Kidney capillary endothelial cell (primary cell): ENCODE measurements around the gene CD7.

ENCODE experiments used
- DNase-seq: peaks from one replicate; pipeline ENCODE4 v3.0.0-alpha.2; 2018; ENCODE audit warnings: low spot score

The CD7 gene

DNA sequence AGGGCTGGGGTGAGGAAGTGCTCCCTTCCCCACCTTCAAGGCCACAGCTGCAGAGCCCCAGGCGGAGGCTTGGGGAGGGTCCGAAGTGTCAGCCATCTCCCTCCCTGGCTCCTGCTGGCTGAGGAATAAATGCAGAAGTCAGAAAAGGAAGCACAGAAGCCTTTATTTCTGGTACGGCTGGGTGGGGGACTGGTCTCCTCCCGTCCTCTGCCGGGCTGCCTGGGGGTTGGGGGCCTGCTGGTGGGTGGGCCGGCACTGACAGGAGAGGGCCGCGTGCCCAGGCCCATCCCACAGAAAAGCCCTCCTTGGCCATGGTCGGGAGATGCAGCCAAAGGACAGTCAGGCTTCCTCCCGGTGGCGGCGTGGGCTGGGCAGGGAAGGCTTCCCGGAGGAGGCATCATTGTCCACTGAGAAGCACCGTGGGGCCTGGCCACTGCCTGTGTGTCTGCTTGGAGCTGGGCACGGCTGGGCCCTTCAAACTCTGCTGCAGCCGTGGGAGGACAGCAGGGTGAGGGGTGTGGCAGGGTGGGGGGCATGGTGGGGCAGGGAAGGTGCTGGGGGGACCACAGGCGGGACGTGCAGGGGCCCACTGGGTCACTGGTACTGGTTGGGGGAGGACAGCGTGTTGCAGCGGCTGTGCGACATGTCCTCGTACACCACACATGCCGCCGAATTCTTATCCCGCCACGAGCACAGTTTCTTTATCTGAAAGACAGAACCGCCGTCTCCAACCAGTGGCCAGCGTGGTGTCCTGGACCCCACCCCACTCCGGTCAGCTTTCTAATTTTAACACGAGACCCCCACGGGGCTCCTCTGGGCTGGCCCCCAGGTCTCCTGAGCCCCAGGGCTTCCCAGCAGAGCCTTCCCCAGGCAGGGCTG is 2.4 kb downstream of the CD7 start:
- DNase-seq: no peak

DNA sequence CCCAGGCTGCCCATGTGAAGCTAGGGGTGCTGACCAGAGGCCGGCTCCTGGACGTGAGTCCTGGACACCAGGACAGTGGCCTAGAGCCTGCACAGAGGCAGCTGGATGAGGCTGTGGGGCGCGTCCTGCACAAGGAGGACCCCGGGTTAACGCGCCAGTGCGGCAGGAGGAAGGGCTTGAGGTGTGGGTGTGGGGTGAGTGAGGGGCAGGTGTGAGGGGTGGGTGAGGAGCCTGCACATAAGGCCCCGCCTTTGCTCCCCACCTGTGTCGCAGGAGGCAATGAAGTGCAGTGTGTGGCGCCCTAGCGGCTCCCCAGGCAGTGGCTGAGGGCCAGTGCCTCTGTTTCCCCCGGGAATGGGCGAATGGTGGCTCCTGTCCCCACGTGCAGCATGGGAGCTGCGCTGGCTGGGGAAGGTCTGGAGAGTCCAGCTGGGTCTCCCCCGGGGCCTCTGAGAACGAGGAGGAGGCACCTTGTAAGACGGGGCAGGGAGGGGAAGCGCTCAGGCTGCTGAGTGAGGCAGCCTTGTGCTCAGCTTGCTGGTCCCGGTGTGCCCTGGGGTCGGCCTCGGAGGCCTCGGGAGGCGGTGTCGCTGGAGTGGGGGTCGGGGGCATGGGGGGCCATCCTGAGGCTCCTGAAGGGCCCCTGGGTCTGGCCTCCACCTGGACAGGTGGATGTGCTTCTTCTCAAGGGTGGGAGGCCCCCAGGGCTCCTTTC is 3.2 kb downstream of the CD7 start:
- no peak for DNase-seq

DNA sequence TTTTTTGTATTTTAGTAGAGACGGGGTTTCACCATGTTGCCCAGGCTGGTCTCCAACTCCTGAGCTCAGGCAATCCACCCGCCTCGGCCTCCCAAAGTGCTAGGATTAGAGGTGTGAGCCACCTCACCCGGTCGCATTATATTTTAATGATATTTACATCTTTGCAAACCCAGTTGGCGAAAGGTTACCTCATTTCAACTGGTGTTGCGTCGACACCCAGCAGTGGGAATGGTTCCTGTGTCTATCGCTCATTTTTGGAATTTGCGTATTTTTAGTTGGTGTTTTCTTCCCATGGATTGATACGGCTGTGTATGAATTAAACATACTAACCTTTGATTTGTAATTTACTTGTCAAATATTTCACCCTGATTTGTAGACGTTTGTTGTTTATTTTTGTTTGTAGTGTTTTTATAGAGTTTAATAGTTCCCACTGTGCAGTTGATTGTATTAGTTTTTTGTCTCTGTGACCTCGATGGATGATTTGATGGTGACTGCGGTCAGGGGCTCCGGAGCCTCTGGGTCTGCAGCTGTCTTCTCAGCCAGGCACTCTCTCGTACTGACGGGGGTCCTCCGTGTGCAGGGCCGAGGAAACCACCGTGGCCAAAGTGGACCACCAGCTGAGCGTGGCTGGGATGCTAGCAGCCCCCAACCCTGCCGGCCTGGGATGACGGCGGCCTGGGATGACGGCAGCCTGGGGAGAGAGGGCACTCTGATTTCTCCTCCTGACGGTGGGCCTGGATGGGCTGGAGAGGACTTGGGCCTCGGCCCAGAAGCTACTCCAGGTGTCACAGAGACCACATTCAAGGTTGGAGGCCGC is 4.0 kb downstream of the CD7 start:
- DNase-seq: no peak

DNA sequence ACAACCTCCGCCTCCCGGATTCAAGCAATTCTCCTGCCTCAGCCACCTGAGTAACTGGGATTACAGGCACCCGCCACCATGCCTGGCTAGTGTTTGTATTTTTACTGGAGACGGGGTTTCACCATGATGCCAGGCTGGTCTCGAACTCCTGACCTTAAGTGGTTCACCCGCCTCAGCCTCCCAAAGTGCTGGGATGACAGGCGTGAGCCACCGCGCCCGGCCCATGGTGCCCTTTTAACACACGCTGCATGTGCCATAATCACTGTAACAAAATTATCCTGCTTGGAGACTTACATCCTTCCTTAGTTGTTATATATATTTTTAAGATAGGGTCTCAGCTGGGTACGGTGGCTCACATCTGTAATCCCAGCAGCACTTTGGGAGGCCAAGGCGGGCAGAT is 5.4 kb downstream of the CD7 start:
- DNase-seq: no peak

DNA sequence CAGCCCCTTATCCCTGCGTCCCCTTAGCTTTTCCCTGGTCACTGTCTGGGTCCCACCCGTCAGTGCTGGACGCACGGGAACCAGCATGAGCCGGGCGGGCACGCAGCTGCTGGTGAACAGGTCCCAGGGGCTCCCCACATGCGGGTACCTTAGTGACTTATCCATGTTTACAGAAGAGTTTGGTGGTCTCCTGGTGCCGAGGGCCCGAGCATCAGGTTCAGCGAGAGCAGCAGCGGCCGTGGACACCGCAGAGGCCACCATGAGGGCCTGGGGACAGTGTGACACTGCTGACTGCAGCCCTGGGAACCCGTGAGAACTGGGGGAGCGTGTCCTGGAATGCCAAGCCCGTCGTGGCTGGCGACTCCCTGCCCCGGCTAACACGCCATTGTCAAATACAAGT is 6.5 kb downstream of the CD7 start:
- DNase-seq: no peak

DNA sequence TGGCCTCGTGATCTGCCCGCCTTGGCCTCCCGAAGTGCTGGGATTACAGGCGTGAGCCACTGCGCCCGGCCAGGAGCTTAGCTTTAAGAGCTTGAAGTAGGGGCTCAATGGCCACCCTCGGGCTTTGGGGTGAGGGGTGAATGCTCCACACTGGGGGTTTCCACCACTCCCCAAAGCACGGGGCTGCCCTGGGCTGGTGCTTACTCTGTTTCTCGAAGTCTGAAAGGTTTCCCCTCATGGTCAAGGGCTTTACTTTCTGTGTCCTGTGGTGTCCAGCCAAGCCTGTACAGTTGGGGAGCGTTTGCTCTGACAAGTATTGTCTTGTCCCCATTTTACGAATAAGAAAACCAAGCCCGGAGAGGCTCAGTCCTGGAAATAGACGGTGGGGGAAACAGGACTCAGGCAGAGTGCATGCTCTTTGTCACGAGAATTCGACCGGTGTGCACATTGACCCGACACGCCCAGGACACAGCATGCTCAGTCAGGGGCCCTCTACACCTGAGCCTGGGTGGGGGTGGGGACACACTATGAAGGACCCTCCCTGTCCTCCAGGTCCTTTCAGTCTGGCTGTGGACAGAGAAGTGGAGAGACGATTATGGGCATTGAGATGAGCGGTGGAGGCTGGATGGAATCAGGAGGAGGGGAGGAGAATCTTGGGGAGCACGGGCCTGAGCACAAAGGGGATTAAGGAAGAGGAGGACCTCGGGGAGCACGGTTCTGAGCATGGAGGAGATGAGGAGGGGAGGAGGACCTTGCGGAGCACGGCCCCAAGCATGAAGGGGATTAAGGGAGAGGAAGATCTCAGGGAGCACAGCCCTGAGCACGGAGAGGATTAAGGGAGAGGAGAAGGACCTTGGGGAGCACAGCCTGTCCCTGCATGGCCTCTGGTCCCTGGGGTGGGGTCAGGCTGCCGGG is 7.5 kb downstream of the CD7 start:
- no peak for DNase-seq

DNA sequence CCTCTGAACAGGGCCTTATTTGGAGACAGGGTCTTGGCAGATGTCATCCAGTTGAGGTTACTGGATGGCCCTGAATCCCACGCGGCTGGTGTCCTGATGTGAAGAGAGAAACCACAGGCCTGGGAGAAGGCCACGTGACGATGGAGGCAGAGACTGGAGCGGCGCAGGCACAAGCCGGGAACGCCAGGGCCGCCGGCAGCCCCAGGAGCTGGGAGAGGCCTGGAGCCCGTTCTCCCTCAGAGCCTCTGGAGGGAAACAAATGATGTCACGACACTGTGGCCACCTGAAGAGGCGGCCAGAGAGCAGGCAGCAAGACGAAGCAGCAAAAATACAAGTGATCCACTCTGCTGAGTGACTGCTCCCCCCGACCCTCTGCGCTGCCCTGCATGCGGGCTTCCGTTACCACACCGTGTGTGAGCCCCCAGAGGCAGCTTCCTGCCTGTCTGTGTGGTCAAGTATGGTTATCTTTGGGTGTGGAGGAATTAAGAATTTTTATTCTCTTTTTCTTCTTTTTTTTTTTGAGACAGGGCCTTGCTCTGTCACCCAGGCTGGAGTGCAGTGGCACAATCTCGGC is 11.6 kb downstream of the CD7 start:
- no peak for DNase-seq

DNA sequence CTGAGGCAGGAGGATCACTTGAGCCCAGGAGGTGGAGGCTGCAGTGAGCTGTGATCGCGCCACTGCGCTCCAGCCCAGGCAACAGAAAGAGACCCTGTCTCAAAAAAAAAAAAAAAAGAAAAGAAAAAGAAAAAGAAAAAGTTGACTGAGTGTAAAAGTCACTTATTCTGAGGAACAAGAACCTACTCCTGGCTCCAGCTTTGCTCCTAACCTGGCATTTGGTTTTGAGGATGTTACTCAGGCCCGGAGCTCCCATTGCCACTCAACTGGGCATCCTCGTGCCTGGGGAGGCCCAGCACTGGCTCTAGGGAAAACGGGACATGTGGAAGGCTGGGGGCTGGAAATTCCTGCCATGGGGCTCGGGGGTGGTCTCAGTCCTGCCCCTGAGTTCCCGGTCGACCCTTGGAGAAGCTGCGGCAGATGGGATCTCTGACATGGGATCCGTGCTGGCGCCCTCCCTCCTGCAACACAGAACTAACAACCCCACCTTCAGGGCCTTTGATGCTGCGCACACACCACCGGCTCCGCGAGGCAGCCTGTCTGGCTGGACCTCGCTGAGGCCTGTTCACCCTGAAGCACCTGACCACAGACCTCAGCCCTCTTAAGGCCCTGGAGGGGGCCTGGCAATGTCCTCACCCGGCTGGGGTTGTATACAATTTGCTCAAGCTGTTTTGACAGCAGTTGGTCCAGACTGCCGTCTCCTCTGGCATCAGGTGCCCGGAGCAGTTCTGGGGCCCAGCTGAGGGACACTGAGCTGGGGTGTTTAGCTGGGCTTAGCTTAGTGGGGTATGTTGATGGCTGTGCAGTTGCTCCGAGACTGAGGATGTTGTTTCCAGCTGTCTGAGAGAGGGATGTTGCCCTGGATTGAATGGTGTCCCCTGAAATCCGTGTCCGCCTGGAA is 12.3 kb downstream of the CD7 start:
- DNase-seq: no peak

DNA sequence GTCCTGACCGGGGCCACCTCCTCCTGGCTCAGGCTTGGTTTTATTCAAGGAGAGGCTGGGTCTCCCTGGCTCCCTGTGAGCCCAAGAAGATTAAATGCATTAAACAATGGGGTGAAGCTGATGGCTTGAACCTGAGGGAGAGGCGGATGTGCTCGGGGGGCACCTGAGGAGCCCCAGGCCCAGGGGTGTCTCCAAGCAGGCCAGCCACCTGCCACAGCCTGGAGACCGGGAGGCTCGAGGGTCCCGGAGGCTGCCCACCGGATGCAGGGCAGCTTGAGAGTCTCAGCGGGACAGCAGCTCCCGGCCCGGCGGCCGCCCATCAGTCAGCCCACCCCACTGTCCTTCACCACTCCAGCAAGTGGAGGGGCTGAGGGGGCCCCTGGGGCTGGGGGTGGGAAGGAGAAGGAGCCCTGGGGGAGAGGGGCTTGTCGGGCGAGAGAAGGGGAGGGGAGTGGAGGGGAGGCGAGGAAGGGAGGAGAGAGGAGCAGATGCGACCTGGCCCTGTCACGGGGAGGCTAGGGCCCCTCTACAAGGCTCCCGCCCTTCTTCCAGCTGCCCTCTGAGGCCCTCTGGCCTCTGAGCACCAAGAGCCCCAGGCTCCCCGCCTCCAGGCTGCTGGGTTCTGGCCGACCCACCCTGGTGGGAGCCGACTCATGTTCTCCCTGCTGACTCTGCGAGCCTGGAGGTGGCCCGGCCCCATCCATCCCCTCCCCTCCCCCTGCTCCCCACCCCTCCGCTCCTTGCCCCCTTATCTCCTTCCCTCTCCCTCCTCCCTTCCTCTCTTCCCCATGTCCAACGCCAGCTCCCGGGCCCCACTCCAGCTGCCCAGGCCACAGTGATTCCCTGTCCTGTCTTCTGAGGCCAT is 13.2 kb downstream of the CD7 start:
- no peak for DNase-seq

DNA sequence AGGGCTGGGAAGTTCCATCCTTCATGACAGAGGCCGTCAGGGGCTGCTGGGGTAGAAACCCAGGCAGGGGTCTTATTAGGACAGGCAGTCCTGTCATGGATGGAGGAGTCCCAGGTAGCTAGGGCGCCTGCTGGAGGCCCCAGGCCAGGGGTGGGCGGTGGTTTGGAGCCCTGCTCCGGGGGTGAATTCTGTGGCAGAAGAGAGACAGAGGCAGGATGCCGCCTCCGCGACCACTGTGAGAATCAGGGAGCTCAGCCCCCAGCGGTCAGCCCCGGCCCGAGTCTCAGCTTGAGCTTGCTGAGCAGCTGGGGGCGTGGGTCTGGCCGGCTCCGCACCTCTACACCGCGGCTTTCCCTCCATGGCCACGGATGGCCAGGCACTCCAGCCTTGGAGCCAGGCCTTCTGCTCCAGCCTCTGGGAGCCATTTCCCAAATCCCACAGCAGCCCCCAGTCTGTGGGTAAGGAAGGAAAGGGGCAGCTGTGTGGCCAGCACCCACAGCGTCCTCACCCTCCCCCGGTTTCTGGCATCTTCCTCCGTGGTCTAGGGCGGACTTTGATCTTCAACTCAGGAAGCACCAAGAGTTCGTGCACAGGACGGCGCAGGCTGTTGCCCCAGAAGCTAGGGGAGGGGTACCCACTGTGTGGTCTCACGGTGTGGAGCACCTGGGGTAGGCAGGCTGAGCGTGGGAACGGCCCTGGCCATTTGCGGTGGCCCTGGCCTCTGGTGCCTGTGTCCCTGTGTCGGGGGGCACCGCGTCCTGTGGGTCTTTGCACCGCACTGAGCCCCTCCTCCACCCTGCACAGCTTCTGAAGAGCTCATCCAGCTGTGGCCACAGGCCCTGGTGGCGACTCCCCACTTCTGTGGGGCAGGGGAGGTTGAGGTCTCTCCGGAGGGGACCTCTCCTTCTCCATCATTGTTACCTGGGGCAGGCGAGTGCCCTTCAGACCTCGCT is 14.1 kb downstream of the CD7 start:
- DNase-seq: no peak

DNA sequence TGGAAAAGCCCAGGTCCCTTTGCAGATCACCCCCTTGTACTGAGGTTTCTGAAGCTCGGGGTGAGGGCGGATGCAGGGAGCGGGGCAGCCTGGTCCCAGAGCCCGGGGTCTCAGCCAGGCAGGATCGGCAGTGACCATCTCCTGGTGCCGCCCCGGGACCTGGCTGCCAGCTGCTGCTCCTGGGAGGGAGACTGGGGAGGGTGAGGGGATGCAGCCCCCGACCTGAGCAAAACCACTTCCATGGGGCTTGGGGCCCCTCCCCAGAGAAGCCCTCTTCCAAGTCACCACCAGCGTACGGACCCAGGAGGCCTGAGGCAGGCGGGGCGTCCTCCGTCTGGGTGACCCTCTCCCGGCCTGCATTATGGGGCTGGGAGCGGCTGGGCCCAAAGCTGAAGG is 14.8 kb downstream of the CD7 start:
- no peak for DNase-seq

DNA sequence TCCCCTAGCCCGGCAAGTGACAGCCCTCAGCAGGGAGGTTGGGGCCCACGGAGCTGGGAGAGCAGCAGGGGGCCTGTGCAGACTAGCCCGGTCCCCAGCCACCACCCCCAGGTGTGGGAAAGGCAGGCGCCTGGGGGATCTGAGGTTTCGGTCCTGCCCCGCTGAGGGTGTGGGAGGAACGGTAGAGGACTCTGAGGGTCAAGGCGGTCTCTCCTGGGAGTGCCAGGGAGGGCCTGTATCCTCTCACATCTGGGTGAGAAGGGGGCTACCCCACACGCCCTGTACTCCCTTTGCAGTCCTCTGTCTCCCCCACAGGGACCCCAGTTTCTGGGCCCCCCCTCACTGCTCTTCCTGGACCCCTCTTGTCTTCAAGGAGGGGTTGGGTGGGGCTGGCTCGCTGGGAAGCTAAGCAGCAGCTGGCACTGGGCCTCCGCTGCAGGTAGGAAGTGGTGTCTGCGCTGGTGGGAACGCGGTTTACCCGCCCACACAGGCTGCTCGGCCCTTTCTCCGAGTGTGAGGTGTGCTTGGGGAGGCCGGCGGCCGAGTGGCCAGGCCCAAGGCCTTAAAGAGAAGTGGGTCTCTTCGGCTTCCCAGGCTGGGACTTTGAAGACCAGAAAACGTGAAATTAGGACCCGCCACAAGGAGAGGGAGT is 15.4 kb downstream of the CD7 start:
- DNase-seq: no peak

DNA sequence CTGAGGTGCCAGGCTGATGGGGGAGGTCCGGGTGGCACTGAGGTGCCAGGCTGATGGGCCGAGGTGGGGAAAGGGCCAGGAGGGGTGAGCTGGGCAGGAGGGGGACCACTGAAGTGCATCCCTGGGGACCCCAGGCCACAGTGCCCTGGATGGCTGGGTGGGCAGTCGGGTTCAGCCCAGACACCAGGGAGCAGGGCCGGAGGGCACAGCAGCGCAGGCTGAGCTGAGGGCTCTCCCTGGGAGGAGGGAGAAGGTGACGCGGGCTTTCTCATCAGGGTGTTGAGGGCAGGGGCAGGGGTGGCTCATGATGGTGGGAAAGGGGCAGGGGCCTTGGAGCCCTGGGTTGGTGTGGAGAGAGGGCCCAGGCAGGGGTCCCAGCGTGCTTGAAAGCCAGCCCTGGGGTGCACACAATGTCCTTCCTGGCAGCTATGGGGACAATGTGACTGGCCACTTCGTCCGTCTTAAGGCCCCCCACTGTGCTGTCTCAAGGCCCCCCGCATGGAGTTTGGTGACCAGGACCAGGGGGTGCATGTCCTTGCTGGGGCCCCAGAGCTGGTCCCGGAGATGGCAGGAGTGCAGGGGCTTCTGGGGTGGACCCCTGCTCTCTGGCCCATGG is 16.0 kb downstream of the CD7 start:
- DNase-seq: no peak

DNA sequence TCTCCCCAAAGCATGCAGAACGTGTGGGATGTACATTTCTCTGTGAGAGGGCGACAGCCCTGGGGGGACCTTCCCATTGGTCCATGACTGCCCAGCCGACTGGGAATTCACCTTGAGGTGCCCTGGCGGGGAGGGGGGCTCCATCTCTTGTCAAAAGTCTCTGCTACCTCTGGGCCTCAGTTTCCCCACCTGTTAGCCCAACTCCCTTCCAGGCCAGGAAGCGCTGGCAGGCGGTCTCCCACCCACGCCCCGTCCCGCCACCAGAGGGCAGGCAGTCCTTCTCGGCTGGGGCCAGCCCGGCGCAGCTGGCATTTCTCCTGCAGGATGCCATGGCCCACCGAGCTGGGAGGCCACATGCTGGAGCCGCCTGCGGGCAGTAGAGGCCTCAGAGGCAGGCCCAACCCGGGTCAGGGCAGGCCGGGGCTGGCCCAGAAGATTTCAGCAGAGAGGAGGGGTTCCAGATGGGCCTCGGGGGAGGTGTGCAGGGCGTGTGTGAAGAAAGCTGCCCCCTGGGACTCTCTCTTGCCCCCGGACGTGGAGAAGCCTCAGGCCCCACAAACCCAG is 16.6 kb downstream of the CD7 start:
- DNase-seq: peak; percentile 61

DNA sequence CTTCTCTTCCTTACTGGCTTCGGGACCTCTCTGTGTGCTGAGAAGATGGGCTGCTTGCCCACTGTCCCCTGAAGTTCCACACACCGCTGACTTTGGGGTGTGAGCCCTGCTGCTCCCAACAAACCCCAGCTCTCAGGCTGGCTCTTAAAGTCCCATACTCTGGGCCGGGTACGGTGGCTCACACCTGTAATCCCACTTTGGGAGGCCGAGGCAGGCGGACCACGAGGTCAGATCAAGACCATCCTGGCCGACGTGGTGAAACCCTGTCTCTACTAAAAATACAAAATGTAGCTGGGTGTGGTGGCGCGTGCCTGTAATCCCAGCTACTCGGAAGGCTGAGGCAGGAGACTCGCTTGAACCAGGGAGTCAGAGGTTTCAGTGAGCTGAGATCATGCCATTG is 17.2 kb downstream of the CD7 start:
- no peak for DNase-seq

DNA sequence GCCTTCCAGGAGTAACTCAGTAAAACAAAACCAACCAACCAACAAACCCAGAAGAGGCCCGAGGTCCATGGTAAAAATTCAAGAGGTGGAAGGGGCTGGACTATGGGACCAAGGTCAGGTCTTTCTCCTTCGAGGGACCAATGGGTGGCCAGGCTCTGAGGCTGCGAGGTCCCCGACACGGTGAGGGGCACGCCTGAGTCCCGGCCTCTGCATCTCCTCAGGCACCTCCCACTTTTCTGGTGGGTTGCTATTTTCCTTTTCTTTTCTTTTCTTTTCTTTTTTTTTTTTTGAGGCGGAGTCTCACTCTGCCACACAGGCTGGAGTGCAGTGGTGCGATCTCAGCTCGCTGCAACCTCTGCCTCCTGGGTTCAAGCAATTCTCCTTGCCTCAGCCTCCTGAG is 18.0 kb downstream of the CD7 start:
- DNase-seq: no peak
